H1 (cell line): ENCODE measurements around the gene ST8SIA5. TPM values are rescaled to one million over a fixed set of nuclear protein-coding genes. Genes with fewer than 3 reads are reported as not detected.

Experiments used
- CTCF ChIA-PET: fragments of 300-600 bp; sonication (Branson Sonifier 250); formaldehyde crosslinking; loops from one replicate; lab custom pipeline; 2021; ENCODE audit not compliant: partially characterized antibody; lab: Charles Lee
- POLR2A ChIA-PET: fragments of 300-600 bp; sonication (Branson Sonifier 250); formaldehyde crosslinking; loops from one replicate; lab custom pipeline; 2021; ENCODE audit warnings: inconsistent platforms; ENCODE audit not compliant: partially characterized antibody; lab: Charles Lee
- DNase-seq, 2 experiments: peaks; one replicate each; pipeline versions ENCODE4 v3.0.0 to v3.0.0-alpha.2; 2010 to 2022; ENCODE audit warnings: low spot score in 2 of 2, low read depth in 1 of 2, mixed read lengths in 1 of 2
- FAIRE-seq: peaks from 2 replicates; lab custom pipeline; 2011; peaks lifted over from hg19 to GRCh38; lab: Jason Lieb, UNC
- H2AFZ ChIP-seq: 2 replicates; pipeline ENCODE4 v1.8.1; 2012; ENCODE audit warnings: low read length, inconsistent platforms
- H2AK5ac ChIP-seq: 2 replicates; pipeline ENCODE4 v1.6.1; 2013; ENCODE audit warnings: low read depth, low read length
- H2BK120ac ChIP-seq: replicated peaks from 2 replicates; pipeline ENCODE3; 2013; ENCODE audit warnings: low read depth, low read length, inconsistent platforms
- H2BK12ac ChIP-seq: 2 replicates; pipeline ENCODE4 v1.6.1; 2013; ENCODE audit warnings: low read depth, low read length
- H2BK15ac ChIP-seq: 2 replicates; pipeline ENCODE4 v1.6.1; 2013; ENCODE audit warnings: low read length
- H2BK20ac ChIP-seq: 2 replicates; pipeline ENCODE4 v1.6.1; 2013; ENCODE audit warnings: low read length
- H2BK5ac ChIP-seq: 2 replicates; pipeline ENCODE4 v1.6.1; 2013; ENCODE audit warnings: low read depth, low read length
- H3K14ac ChIP-seq: 2 replicates; pipeline ENCODE4 v1.6.1; 2013; ENCODE audit warnings: inconsistent platforms; ENCODE audit not compliant: insufficient read length
- H3K18ac ChIP-seq: 2 replicates; pipeline ENCODE4 v1.6.1; 2013; ENCODE audit warnings: low read length; ENCODE audit errors: extremely low read depth
- H3K23ac ChIP-seq: 2 replicates; pipeline ENCODE4 v1.6.1; 2013; ENCODE audit warnings: inconsistent platforms; ENCODE audit not compliant: insufficient read length
- H3K23me2 ChIP-seq: 2 replicates; pipeline ENCODE4 v1.6.1; 2013; ENCODE audit warnings: low read depth, low read length
- H3K27ac ChIP-seq: 2 replicates; pipeline ENCODE4 v1.6.1; 2011; ENCODE audit warnings: low read depth, low read length, inconsistent platforms
- H3K27me3 ChIP-seq, 4 experiments: replicated peaks in 1 of 4; 1 replicate in 1 of 4; 2 replicates in 3 of 4; pipeline versions ENCODE4 v1.6.1 to v1.8.1; 2011 to 2013; ENCODE audit warnings: low read length in 3 of 4, mild to moderate bottlenecking in 3 of 4, inconsistent platforms in 2 of 4, mixed read lengths in 2 of 4, moderate library complexity in 1 of 4; ENCODE audit not compliant: control insufficient read depth in 3 of 4, insufficient read depth in 3 of 4; ENCODE audit errors: extremely low read depth in 1 of 4
- H3K36me3 ChIP-seq, 4 experiments: 2 replicates each; pipeline versions ENCODE4 v1.6.1 to v1.8.1; 2011 to 2013; ENCODE audit warnings: mild to moderate bottlenecking in 4 of 4, low read length in 3 of 4, moderate library complexity in 2 of 4, control low read depth in 1 of 4, inconsistent platforms in 1 of 4; ENCODE audit not compliant: insufficient read depth in 4 of 4, control insufficient read depth in 2 of 4
- H3K4ac ChIP-seq: replicated peaks from 2 replicates; pipeline ENCODE3; 2013; ENCODE audit warnings: low read length, low read depth, mixed read lengths, inconsistent platforms; ENCODE audit not compliant: insufficient read length
- H3K4me1 ChIP-seq, 4 experiments: replicated peaks in 1 of 4; 1 replicate in 1 of 4; 2 replicates in 3 of 4; pipeline versions ENCODE4 v1.6.1 to v1.8.1; 2011 to 2013; ENCODE audit warnings: low read length in 3 of 4, inconsistent platforms in 2 of 4, mixed read lengths in 1 of 4; ENCODE audit not compliant: insufficient read depth in 4 of 4, control insufficient read depth in 3 of 4
- H3K4me2 ChIP-seq, 2 experiments: 2 replicates each; pipeline versions ENCODE4 v1.6.1 to v1.8.1; 2011 to 2013; ENCODE audit warnings: low read depth in 2 of 2, low read length in 2 of 2, control low read depth in 1 of 2, inconsistent platforms in 1 of 2, mild to moderate bottlenecking in 1 of 2; ENCODE audit not compliant: insufficient read depth in 1 of 2
- H3K4me3 ChIP-seq, 4 experiments: fragments of 200-600, 300-600 bp in 1 of 4; sonication (generic), shearing (Covaris generic), sonication (Bioruptor Twin) in 1 of 4; 2 replicates each; pipeline versions ENCODE4 v1.5.1 to v1.8.1; 2011 to 2016; ENCODE audit warnings: low read length in 4 of 4, low read depth in 3 of 4, control low read depth in 2 of 4, inconsistent platforms in 2 of 4, mild to moderate bottlenecking in 2 of 4, mixed read lengths in 1 of 4, moderate library complexity in 1 of 4; ENCODE audit not compliant: insufficient read depth in 2 of 4; ENCODE audit errors: extremely low read depth in 1 of 4
- H3K56ac ChIP-seq: replicated peaks from 2 replicates; pipeline ENCODE3; 2013; ENCODE audit warnings: low read depth, mild to moderate bottlenecking, mixed read lengths, low read length, inconsistent platforms; ENCODE audit not compliant: insufficient read length
- H3K79me1 ChIP-seq: 2 replicates; pipeline ENCODE4 v1.6.1; 2013; ENCODE audit warnings: low read depth, low read length, control low read depth
- H3K79me2 ChIP-seq, 2 experiments: 2 replicates each; pipeline versions ENCODE4 v1.6.1 to v1.8.1; 2012 to 2013; ENCODE audit warnings: low read length in 2 of 2, mild to moderate bottlenecking in 2 of 2, inconsistent platforms in 1 of 2; ENCODE audit not compliant: insufficient read depth in 2 of 2, control insufficient read depth in 1 of 2
- H3K9ac ChIP-seq, 4 experiments: replicated peaks in 1 of 4; 1 replicate in 1 of 4; 2 replicates in 3 of 4; pipeline versions ENCODE4 v1.6.1 to v1.8.1; 2011 to 2013; ENCODE audit warnings: low read depth in 3 of 4, low read length in 3 of 4, control low read depth in 2 of 4, mild to moderate bottlenecking in 2 of 4, moderate library complexity in 2 of 4, inconsistent platforms in 1 of 4; ENCODE audit errors: extremely low read depth in 1 of 4
- H3K9me3 ChIP-seq, 2 experiments: 2 replicates each; pipeline versions ENCODE4 v1.6.1 to v1.8.1; 2012 to 2013; ENCODE audit warnings: mild to moderate bottlenecking in 2 of 2, moderate library complexity in 2 of 2, control low read depth in 1 of 2, inconsistent platforms in 1 of 2, low read depth in 1 of 2, low read length in 1 of 2, mixed read lengths in 1 of 2; ENCODE audit not compliant: insufficient read depth in 2 of 2
- H4K20me1 ChIP-seq, 2 experiments: replicated peaks in 1 of 2; 2 replicates each; pipeline versions ENCODE3 to v1.8.1; 2011 to 2013; ENCODE audit warnings: inconsistent platforms in 2 of 2, low read length in 2 of 2, mild to moderate bottlenecking in 1 of 2; ENCODE audit not compliant: insufficient read depth in 2 of 2, control insufficient read depth in 1 of 2
- H4K5ac ChIP-seq: 2 replicates; pipeline ENCODE4 v1.6.1; 2013; ENCODE audit warnings: low read length, low read depth, mixed read lengths, inconsistent platforms; ENCODE audit not compliant: insufficient read length
- H4K8ac ChIP-seq: 2 replicates; pipeline ENCODE4 v1.8.0; 2013; ENCODE audit warnings: mild to moderate bottlenecking, moderate library complexity, low read length, inconsistent platforms; ENCODE audit not compliant: insufficient read depth; ENCODE audit errors: extremely low read depth
- H4K91ac ChIP-seq: replicated peaks from 2 replicates; pipeline ENCODE3; 2013; ENCODE audit warnings: low read length, mixed read lengths, inconsistent platforms; ENCODE audit not compliant: insufficient read length
- BACH1 ChIP-seq: IDR thresholded peaks from 2 replicates; pipeline ENCODE4 v1.6.1; 2012; ENCODE audit warnings: low read length, improper control_type of control experiment
- CBX5 ChIP-seq: fragments of 300-800, 300-1000 bp; sonication (generic); IDR thresholded peaks from 2 replicates; pipeline ENCODE4 v1.7.1; 2016; ENCODE audit warnings: antibody characterized with exemption, low read length, low read depth
- CEBPB ChIP-seq: IDR thresholded peaks from 2 replicates; pipeline ENCODE4 v1.6.1; 2012; ENCODE audit warnings: low read depth, low read length
- CTBP2 ChIP-seq: IDR thresholded peaks from 2 replicates; pipeline ENCODE4 v1.7.0; 2011; ENCODE audit warnings: borderline replicate concordance, mild to moderate bottlenecking, moderate library complexity, mixed read lengths, low read length; ENCODE audit not compliant: insufficient read depth, insufficient read length
- HDAC2 ChIP-seq, 2 experiments: fragments of 300-600 bp in 1 of 2; sonication (generic) in 1 of 2; IDR thresholded peaks; 2 replicates each; pipeline ENCODE4 v1.6.1; 2011 to 2012; ENCODE audit warnings: low read depth in 2 of 2, low read length in 2 of 2, mild to moderate bottlenecking in 2 of 2, moderate library complexity in 2 of 2, borderline replicate concordance in 1 of 2, inconsistent platforms in 1 of 2
- KDM1A ChIP-seq: fragments of 200-600, 300-600 bp; sonication (generic); IDR thresholded peaks from 2 replicates; pipeline ENCODE4 v1.7.1; 2016; ENCODE audit warnings: mild to moderate bottlenecking, low read length, borderline replicate concordance
- POU5F1 ChIP-seq: IDR thresholded peaks from 2 replicates; pipeline ENCODE4 v1.6.1; 2011; ENCODE audit warnings: low read depth, mild to moderate bottlenecking, low read length, moderate library complexity
- SP2 ChIP-seq: IDR thresholded peaks from 2 replicates; pipeline ENCODE4 v1.6.1; 2012; ENCODE audit warnings: mild to moderate bottlenecking, low read length, inconsistent platforms
- TEAD4 ChIP-seq: IDR thresholded peaks from 2 replicates; pipeline ENCODE4 v1.6.1; 2012; ENCODE audit warnings: low read depth, low read length, inconsistent platforms, mixed read lengths
- USF2 ChIP-seq: IDR thresholded peaks from 2 replicates; pipeline ENCODE4 v1.6.1; 2011; ENCODE audit warnings: low read length, improper control_type of control experiment
- WGBS, 2 experiments: shearing (Covaris generic) in 1 of 2; methylation state at CpG; one replicate each; pipeline versions ENCODE4 v1.1.6 to v1.1.7; 2013 to 2015; ENCODE audit warnings: low lambda C conversion rate in 2 of 2, mixed read lengths in 2 of 2, inconsistent platforms in 1 of 2, low coverage in 1 of 2, missing lambda C conversion rate in 1 of 2; ENCODE audit not compliant: insufficient replicate concordance in 2 of 2, insufficient coverage in 1 of 2, insufficient read length in 1 of 2; ENCODE audit errors: extremely low coverage in 1 of 2, missing lambda C conversion rate in 1 of 2; 5-methylcytosine and 5-hydroxymethylcytosine counted together
- polyA plus RNA-seq, 7 experiments: library from polyadenylated mRNA; depleted of rRNA in 3 of 7; stranded (reverse) in 5 of 7; unstranded in 2 of 7; fragments of >200 nt in 5 of 7; fragments of 200-250 nt in 2 of 7; gene quantifications; 1 replicate in 5 of 7; 2 replicates in 1 of 7; 4 replicates in 1 of 7; pipeline versions ENCODE4 v1.2.1 to v1.2.3, GENCODE V29; 2011 to 2013; ENCODE audit warnings: missing spikeins in 2 of 7, mixed read lengths in 2 of 7
- total RNA-seq: library from RNA; stranded (reverse); fragmentation: NEBNext Ultra II Directional; extraction: Animal tissue kit (Norgen Biotek cat#: 25700); gene quantifications from 2 replicates; pipeline ENCODE4 v1.2.1, GENCODE V29; 2021

ST8SIA5 gene
- total and polyA plus RNA-seq, 2 of the 8 experiments (the other 6 are each of a cell fraction or from before 2014, with no cell fraction given), result 2.4 to 6.3 TPM

- TF ChIP-seq BACH1 (no peak), TEAD4 (no peak), USF2 (no peak), POU5F1 (no peak), HDAC2 (IDR thresholded peaks at IDR 0.05; ENCODE audit: borderline replicate concordance in 1 of 2, low read depth in 2 of 2, low read length in 2 of 2) (no peak), CBX5 (no peak), CTBP2 (no peak), CEBPB (no peak), SP2 (no peak), KDM1A (no peak)
- Histone ChIP-seq H2BK12ac (no peak overlapping the region), H3K4me1 (no peaks in the 10 kb centered on the region; a peak in 1 of 7 replicates), H4K5ac (no peak overlapping the region), H3K27ac (no peak overlapping the region), H2BK20ac (no peak overlapping the region), H3K79me2 (no peaks in the 10 kb centered on the region), H2BK5ac (no peak overlapping the region), H3K4ac (no peak overlapping the region), H3K23ac (no peak overlapping the region), H4K20me1 (no peaks in the 10 kb centered on the region), H3K27me3 (no peaks in the 10 kb centered on the region), H2BK15ac (no peak overlapping the region), H3K9ac (no peak overlapping the region), H3K56ac (no peak overlapping the region), H3K36me3 (no peaks in the 10 kb centered on the region), H2AFZ (no peak overlapping the region), H3K9me3 (no peaks in the 10 kb centered on the region; a peak in 1 of 4 replicates), H3K4me2 (no peak overlapping the region), H3K23me2 (no peaks in the 10 kb centered on the region), H4K8ac (no peak overlapping the region), H3K4me3 (no peak overlapping the region), H3K18ac (no peak overlapping the region), H2BK120ac (no peak overlapping the region), H2AK5ac (no peak overlapping the region), H3K14ac (no peak overlapping the region), H4K91ac (no peak overlapping the region), H3K79me1 (no peaks in the 10 kb centered on the region)
- DNase-seq (no peak), FAIRE-seq (no peak)
- WGBS, 2 experiments, result 67% methylated on average over 5 of the region's 5 CpGs; no CpG with 5 or more reads in 1 of the 2 experiments
- POLR2A ChIA-PET, result no interaction called here
- CTCF ChIA-PET, result no interaction called here
Observed at GRCh38 chr18:46736135-46736534, 20.7 kb downstream of the ST8SIA5 start.
